HG02943 (cell line): ENCODE data around the gene ENSA.
"Not testable (repeated sequence)": the region's sequence is repeated elsewhere in the genome, so short reads cannot be mapped to it uniquely, and the experiment has no call there.

ENCODE experiments used
- ATAC-seq: cut with Tn5 transposase; IDR thresholded peaks from one replicate; pipeline ENCODE4 v1.9.1; 2021; ENCODE audit warnings: mild to moderate bottlenecking, low read depth, moderate library complexity; ENCODE audit not compliant: unreplicated experiment

ENSA gene, protein sequence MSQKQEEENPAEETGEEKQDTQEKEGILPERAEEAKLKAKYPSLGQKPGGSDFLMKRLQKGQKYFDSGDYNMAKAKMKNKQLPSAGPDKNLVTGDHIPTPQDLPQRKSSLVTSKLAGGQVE

DNA sequence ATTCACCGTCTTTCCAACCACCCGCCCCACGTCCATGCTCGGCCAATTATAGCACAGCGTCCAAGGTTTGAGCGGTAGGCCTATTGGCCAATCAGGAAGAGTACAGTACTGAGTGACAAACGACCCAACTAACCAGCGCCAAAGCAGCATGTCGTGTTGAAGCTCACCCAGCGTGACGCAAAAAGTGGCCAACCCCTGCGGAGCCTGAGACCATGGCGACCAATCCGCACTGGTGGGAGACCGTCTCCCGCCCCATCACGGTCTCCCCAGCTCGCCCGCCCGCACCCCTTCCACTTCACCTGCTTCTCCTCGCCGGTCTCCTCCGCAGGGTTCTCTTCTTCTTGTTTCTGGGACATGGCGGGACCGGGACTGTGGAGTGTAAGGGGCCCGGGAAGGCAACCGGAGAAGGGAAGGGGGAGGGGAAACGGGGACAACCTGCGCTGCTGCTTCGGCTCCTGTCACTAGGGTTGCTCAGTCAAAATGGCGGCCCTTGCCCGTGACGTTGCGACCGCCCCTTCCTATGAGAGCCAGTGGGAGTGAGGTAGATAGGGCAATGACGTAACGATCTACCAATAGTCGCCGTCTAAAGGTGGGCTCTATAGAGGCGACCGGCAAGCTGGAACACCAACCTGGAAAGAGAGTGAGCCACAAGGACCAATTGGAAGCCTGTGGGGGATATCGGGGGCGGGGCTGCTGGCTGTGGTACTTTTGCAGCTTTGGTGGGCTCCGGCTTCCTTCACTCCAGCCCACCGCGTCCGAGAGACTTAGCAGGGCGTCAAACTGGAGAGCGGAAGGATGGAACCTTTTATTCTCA, at the start of gene ENSA:
Gene ENSA, minus strand, starts transcription at position 498 of the 814 bp plus-strand sequence. Its CDS starts 142 bp downstream, at position 356.
- ATAC-seq: peak; percentile 94

DNA sequence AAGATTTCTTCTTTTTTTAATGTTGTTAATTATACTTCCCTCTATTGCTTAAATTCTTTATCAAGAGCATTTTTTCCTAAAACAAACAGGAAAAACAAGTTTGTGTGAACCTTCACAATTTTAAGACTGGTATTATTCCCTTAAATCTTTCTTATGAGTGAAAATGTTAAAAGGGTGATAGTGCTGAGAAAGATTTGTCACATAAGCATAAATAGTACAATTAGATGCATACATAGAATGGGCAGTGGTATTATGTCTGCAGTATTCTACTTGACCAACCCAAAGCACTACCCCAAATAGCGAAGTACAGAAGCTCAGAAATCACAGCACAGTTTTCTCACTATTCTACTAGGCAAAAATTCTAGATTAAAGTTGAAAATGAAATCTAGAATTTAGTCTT, 49.6 kb upstream of the ENSA start:
- no peak for ATAC-seq

DNA sequence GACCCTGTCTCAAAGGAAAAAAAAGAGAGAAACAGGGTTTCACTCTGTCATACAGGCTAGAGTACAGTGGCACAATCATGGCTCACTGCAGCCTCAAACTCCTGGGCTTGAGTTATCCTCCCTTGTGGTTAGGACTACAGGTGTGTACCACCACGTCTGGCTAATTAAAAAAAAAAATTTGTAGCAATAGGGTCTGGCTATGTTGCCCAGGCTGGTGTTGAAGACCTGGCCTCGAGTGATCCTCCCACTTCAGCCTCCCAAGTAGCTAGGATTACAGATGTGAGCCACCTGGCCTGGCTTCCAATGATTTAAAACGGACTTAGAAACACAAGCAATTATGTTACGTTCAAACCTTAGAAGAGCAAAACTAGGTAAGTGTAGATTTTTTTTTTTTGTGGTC, 45.5 kb upstream of the ENSA start:
- no peak for ATAC-seq

DNA sequence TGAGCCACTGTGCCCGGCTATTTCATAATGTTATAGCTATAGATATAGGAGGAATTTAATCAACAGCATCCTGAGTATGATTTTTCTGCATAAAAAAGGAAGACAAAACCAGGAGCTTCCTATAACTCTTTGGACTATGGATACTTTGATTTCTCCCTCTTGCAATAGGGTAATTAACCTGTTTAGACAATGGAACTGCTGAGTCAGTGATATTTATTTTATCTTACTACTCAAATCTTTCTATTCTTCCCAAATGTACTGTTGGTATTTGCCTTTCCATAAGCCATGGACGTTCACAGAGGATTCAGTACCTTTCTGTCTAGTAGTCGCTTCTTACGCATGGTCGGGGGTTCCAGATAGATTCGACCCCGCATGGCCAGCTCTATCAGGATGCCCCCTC, 33.9 kb upstream of the ENSA start:
- ATAC-seq: no peak

DNA sequence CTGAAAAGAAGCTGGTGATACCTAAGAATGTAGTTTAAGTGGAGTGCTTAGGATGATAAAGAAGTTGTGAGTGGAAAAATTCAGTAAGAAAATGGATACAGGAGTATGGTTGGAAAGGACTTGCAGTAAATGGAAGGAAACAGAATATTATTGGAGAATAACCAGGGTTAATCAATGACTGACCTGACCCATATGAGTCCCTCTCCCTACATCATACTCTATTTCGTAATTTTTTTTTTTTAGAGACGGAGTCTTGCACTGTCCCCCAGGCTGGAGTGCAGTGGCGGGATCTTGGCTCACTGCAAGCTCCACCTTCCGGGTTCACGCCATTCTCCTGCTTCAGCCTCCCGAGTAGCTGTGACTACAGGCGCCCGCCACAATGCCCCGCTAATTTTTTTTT, 33.4 kb upstream of the ENSA start:
- no peak for ATAC-seq

DNA sequence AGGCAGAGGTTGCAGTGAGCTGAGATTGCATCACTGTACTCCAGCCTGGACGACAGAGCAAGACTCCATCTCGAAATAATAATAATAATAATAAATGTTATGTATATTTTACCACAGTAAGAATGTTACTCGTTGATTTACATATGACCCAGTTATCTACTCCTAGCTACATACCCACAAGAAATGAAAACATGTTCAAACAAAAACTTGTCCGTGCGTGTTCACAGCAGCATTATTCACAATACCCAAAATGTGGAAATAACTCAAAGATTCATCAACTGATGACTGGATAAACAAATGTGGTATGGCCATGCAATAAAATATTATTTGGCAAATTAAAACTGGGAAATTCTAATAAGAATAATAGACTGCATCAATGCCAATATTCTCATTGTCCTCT, 31.7 kb upstream of the ENSA start:
- ATAC-seq: no peak

DNA sequence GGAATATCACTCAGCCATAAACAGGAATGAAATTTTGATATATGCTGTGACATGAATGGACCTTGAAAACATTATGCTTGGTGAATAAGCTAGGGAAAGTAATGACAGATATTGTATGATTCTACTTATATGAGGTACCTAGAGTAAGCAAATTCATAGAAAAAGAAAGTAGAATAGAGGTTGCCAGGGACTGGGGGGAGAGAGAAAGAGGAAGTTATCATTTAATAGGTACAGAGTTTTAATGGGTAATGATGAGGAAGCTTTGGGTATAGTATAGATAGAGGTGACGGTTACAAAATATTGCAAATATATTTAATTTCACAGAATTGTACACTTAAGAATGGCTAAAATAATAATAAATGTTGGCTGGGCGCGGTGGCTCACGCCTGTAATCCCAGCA, 31.2 kb upstream of the ENSA start:
- ATAC-seq: no peak

DNA sequence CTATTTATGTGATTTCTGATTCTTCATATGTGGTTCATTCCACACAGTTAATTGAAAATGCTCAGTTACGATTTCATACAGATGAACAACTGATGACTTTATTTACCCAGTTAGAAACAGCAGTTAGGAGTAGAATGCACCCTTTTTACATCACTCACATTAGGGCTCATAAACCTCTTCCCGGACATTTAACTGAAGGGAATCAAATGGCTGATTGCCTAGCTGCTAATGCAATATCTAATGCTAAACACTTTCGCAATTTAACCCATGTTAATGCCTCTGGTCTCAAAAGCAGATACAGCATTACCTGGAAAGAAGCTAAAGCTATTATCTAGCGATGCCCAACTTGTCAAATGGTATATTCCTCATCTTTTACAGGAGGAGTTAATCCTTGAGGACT, 27.7 kb upstream of the ENSA start:
- ATAC-seq: not testable (repeated sequence)

DNA sequence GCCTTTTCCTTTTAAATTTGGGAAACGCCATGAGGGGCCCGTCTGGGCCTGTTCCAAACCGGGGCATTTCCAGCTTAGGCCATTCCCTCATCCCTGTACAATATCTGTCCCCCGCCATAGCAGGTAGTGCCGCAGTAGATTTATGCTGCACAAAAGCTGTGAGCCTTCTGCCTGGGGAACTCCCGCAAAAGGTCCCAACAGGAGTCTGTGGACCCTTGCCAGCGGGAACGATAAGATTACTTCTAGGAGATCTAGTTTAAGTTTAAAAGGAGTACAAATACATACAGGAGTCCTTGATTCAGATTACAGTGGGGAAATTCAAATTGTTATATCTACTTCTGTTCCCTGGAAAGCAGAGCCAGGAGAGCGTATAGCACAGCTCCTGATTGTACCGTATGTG, 25.2 kb upstream of the ENSA start:
- ATAC-seq: not testable (repeated sequence)

DNA sequence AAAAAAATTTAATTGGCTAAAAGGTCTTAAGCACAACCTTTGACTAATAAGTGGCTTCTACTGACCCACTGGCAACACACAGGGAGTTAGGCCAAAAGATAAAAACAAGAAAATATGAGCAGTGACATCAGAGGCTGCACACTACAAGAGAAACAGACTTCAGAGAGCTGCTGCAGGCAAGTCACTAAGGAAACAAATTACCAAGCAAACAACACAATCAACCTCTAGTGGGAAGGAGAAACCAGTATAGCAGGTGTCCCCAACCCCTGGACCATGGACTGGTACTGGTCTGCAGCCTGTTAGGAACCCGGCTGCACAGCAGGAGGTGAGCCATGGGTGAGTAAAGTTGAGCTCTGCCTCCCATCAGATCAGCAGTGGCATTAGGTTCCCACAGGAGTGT, 20.8 kb upstream of the ENSA start:
- ATAC-seq: no peak

DNA sequence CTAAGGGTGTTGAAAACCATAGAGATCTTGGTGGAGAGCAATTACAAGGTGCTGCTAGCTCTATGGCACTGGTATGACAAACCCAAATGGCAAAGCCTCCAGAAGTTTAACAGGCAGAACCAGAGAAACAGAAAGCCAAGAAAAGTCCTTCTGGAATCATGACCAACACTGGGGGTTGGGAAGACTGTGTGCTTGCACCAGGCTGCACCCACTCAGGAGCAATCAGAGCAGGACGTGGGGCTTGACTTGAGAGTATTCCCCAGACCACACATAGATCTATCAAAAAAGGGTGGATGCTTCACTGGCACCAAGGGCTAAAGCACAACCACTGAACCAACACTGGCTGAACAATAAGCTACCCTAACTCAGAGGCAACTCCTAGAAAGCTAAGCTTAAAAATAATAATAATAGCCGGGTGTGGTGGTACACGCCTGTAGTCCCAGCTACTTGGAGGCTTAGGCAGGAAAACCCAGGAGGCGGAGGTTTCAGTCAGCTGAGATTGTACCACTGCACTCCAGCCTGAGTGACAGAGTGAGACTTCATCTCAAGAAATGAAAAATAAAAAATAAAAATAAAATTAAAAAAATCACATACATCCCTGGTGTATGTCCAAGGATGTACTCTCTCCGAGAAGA, 20.1 kb upstream of the ENSA start:
- no peak for ATAC-seq

DNA sequence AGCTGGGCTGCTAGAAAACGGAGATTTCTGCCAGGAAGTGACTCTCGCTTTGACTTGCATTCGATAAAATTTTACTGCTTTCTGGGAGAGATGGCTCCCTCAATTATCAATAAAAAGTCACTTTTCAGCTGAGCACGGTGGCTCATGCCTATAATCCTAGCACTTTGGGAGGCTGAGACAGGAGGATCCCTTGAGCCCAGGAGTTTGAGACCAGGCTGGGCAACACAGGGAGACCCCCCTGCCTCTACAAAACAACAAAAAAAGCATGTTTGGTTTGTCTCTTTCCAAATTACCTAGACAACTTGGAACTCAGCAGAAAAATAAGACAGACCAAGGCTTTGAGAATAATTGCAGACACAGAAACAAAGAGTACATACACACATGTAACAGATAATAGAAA, 12.9 kb upstream of the ENSA start:
- no peak for ATAC-seq

DNA sequence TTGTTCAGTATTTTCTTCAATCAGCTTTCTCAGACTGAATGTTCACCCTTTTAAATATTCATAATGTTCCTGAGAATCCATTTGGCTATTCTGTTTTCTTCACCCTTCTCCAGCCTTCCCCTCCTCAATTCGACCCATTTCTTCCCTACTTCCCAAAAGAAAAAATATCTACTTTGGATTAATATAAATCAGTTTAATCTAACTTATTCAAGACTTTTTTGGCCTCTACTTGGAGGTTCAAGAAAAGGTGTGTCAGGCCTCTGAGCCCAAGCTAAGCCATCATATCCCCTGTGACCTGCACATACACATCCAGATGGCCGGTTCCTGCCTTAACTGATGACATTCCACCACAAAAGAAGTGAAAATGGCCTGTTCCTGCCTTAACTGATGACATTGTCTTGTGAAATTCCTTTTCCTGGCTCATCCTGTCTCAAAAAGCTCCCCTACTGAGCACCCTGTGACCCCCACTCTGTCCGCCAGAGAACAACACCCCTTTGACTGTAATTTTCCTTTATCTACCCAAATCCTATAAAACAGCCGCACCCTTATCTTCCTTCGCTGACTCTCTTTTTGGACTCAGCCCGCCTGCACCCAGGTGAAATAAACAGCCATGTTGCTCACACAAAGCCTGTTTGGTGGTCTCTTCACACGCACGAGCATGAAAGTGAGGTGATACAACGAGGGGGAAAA, 11.9 kb upstream of the ENSA start:
- not testable (repeated sequence) for ATAC-seq

DNA sequence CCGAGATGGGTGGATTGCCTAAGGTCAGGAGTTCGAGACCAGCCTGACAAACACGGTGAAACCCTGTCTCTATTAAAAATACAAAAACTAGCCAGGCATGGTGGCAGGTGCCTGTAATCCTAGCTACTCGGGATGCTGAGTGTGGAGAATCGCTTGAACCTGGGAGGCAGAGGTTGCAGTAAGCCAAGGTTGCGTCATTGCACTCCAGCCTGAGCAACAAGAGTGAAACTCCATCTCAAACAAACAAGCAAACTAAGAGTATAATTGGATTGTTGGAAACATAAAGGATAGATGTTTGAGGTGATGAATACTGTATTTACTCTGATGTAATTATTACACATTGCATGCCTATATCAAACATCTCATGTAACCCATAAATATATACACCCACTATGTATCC, 9.0 kb upstream of the ENSA start:
- ATAC-seq: not testable (repeated sequence)

DNA sequence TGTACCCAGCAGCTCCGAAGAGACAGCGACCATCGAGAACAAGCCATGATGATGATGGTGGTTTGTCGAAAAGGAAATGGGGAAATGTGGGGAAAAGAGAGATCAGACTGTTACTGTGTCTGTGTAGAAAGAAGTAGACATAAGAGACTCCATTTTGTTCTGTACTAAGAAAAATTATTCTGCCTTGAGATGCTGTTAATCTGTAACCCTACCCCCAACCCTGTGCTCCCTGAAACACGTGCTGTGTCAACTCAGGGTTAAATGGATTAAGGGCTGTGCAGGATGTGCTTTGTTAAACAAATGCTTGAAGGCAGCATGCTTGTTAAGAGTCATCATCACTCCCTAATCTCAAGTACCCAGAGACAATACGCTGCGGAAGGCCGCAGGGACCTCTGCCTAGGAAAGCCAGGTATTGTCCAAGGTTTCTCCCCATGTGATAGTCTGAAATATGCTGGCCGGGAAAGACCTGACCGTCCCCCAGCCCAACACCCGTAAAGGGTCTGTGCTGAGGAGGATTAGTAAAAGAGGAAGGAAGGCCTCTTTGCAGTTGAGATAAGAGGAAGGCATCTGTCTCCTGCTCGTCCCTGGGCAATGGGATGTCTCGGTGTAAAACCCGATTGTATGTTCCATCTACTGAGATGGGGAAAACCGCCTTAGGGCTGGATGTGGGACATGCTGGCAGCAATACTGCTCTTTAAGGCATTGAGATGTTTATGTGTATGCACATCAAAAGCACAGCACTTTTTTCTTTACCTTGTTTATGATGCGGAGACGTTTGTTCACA, 5.6 kb upstream of the ENSA start:
- not testable (repeated sequence) for ATAC-seq

DNA sequence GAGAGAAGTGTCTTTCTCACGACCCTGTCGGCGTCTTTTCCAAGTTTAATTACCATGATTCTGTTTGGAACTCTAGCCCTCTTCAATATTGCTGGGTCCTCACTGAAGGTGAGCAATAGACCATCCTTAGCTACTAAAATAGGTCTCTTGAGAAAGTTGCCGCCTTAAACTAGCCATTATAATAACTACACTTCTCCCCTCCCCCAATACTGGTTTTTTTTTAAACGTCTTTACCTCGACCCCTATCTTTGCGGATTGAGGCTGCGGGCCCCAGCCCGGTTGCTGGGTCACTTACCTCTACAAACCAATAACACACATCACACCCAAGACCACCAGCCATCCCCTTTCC, 672 bp downstream of the ENSA start:
- no peak for ATAC-seq

DNA sequence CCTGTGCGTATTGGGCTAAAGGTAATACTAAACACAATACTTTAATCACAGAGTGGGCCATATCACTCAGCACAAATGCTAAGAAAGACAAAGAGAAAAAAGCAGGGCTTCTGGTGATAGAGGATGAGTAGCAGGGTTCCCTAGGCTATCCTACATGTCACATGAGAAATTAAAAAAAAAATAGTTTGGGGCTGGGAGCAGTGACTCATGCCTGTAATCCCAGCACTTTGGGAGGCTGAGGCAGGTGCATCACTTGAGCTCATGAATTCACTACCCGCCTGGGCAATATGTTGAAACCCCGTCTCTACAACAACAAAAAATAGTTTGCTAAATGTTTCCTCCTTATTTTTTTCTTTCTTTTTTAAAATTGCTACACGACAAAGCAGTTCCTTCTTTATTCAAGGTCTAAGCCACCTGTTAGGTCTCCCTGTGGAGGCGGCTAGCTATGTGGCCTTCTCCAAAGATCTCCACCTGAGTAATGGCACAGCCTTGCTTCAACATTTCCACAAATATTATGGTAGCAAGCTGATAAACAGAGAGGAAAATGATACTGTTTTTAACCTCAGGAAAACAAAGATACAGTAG, 1.5 kb downstream of the ENSA start:
- ATAC-seq: no peak

DNA sequence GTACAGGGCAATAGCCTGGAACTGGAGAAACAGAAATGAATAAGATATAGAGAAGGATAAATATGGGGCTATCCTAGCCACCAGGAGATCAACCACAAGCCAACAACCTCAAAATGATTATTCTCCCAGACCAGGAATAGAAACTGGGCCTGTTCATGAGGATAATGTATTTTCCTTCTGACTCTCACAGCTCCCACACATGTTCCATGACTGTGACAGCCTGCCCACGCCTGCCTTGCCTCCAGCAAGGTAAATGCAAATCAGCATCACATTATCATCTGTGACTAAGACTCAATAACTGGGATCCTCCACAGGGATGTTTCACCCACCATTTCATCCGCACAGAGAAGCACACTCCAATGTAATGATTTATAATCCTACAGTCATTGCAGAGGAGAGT, 3.3 kb downstream of the ENSA start:
- ATAC-seq: no peak

DNA sequence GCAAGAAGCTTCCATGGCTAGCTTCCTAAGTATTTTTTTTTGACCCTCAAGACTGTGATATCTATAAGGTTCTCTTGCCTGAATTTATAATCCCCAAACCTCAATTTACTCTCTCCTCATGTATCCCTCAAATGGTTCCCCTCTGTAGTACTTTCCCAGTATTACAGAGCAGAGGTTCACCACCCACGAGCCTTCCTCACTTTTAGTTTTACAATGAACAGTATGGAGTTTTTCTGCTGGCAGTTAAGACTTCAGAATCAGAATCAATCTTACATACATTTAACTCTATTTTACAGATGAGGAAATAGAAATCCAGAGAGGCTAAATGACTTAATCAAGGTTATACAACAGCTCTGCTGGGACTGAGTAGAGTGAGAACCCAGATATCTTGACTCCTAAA, 4.9 kb downstream of the ENSA start:
- not testable (repeated sequence) for ATAC-seq

DNA sequence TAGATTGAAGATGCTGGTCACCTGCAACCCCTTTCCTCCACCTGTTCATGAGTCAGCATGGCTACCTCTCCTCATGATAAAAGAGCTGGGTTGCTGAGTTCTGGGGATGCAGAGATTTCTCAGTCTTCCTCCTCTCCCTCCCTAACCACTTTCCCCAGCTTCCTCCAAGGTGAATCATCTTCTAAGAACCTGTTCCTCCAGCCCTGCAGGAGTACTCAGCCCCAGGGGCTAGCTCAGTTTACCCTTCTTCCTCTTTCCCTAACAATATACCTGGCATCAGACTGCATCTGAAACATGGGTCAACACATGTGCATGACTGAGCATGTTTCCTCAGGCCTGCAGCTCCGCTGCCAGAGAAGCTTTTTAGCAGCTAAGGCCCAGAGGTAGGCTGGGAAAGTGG, 5.3 kb downstream of the ENSA start:
- ATAC-seq: not testable (repeated sequence)
